ENCODE data around the gene DNAJB12. TPM values are rescaled to one million over a fixed set of nuclear protein-coding genes. Genes with fewer than 3 reads are reported as not detected.

Gene DNAJB12
- polyA plus RNA-seq, 1 donor (not counting 4 experiments of a cell fraction or from before 2014, with no cell fraction given): 12.0 TPM

DNA sequence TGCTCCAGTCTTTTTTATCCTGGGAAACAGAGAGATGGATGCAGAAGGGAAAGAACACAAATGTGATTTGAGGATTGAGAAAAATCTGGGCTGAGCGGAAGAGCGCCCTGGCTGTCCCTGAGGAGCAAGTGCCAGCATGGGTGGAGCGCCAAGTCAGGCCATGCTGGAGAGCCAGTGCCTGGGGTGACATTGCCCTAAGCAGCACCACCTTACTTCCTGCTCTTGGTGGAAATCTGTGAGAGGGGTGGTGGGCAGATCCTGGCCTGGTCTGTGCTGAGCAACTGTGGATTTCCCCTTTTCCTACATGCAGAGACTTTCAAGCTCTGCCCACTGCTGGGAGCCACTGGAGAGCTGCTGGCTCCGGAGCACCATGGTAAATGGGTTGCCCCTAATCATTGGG lies 44.1 kb downstream of the DNAJB12 start:
- H3K27ac ChIP-seq (ENCODE audit: control insufficient read depth, insufficient read depth, low read length): peak overlapping the region; percentile 51

DNA sequence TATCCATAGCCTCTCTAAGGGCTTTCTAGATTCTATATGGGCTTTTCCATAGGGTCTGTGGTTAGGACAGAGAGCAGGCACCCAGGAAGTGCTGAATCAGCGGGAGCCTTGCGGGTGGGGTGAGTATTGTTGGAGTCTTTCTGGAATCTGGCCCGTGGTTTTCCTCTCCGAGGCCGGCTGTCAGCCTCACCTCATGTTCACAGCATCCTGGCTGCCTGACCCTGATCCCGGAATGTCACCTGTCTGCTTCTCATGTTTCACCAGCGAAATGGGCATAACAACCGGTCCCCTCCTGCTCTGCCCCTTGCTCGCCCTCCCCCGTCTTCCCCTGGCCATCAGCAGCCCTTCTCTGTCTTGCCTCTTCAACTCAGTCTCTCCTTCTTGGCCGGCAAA lies 44.5 kb downstream of the DNAJB12 start:
- H3K27ac ChIP-seq (ENCODE audit: control insufficient read depth, insufficient read depth, low read length): peak overlapping the region; percentile 51
- no peaks in the 10 kb centered on the region for H3K79me2 ChIP-seq (ENCODE audit: control insufficient read depth, insufficient read depth, low read length)
- H3K9me3 ChIP-seq (ENCODE audit: control insufficient read depth, low read depth, low read length): no peaks in the 10 kb centered on the region
- H3K9ac ChIP-seq (ENCODE audit: control insufficient read depth, extremely low read depth, insufficient read depth, low read length): peak overlapping the region; percentile 42
- H4K20me1 ChIP-seq (ENCODE audit: control insufficient read depth, extremely low read depth, insufficient read depth, low read length): no peaks in the 10 kb centered on the region
- H3K4me1 ChIP-seq (ENCODE audit: control insufficient read depth, extremely low read depth, insufficient read depth, low read length): peaks cover 47% of the 10 kb centered on the region
- DNase-seq (ENCODE audit: low read depth, low spot score) (no peak), FAIRE-seq (peak; percentile 43)
- H3K27me3 ChIP-seq (ENCODE audit: control insufficient read depth, extremely low read depth, insufficient read depth, low read length): no peaks in the 10 kb centered on the region
- TF ChIP-seq EZH2 (IDR thresholded peaks at IDR 0.05; ENCODE audit: low read length): no peak
- TF ChIP-seq, protein P1, sequence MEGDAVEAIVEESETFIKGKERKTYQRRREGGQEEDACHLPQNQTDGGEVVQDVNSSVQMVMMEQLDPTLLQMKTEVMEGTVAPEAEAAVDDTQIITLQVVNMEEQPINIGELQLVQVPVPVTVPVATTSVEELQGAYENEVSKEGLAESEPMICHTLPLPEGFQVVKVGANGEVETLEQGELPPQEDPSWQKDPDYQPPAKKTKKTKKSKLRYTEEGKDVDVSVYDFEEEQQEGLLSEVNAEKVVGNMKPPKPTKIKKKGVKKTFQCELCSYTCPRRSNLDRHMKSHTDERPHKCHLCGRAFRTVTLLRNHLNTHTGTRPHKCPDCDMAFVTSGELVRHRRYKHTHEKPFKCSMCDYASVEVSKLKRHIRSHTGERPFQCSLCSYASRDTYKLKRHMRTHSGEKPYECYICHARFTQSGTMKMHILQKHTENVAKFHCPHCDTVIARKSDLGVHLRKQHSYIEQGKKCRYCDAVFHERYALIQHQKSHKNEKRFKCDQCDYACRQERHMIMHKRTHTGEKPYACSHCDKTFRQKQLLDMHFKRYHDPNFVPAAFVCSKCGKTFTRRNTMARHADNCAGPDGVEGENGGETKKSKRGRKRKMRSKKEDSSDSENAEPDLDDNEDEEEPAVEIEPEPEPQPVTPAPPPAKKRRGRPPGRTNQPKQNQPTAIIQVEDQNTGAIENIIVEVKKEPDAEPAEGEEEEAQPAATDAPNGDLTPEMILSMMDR (optimal IDR thresholded peaks at IDR 0.05 in 1 of 3, IDR thresholded peaks at IDR 0.05 in 1 of 3, conservative IDR thresholded peaks at IDR 0.05 in 1 of 3; ENCODE audit: extremely low read depth in 1 of 3, insufficient read depth in 2 of 3, low read length in 3 of 3): no peak
- dilution Hi-C loops (cut with MboI; ENCODE audit: extremely low pct_ligation_motif_present, low sequenced_read_pairs): no loop called here
- H3K36me3 ChIP-seq (ENCODE audit: control insufficient read depth in 2 of 2, extremely low read depth in 1 of 2, insufficient read depth in 2 of 2, low read length in 2 of 2): no peaks in the 10 kb centered on the region
- no peak overlapping the region for H2AFZ ChIP-seq (ENCODE audit: control insufficient read depth, low read length)
- peak overlapping the region; percentile 31 for H3K4me2 ChIP-seq (ENCODE audit: control insufficient read depth, extremely low read depth, insufficient read depth, low read depth, low read length)
- H3K9me1 ChIP-seq (ENCODE audit: control insufficient read depth, extremely low read depth, insufficient read depth, low read length): no peaks in the 10 kb centered on the region
- no peak overlapping the region for H3K4me3 ChIP-seq (ENCODE audit: control insufficient read depth in 2 of 3, extremely low read depth in 1 of 3, insufficient read depth in 2 of 3, low read depth in 1 of 3, low read length in 3 of 3)

More for the DNA sequence above, 44.1 kb downstream of the DNAJB12 start:
- DNase-seq (ENCODE audit: low read depth, low spot score): no peak
- Histone ChIP-seq H2AFZ (ENCODE audit: control insufficient read depth, low read length) (no peak overlapping the region), H3K4me2 (ENCODE audit: control insufficient read depth, extremely low read depth, insufficient read depth, low read depth, low read length) (peak overlapping the region; percentile 31), H4K20me1 (ENCODE audit: control insufficient read depth, extremely low read depth, insufficient read depth, low read length) (no peaks in the 10 kb centered on the region), H3K79me2 (ENCODE audit: control insufficient read depth, insufficient read depth, low read length) (no peaks in the 10 kb centered on the region), H3K4me1 (ENCODE audit: control insufficient read depth, extremely low read depth, insufficient read depth, low read length) (peaks cover 47% of the 10 kb centered on the region), H3K9me3 (ENCODE audit: control insufficient read depth, low read depth, low read length) (no peaks in the 10 kb centered on the region), H3K36me3 (ENCODE audit: control insufficient read depth in 2 of 2, extremely low read depth in 1 of 2, insufficient read depth in 2 of 2, low read length in 2 of 2) (no peaks in the 10 kb centered on the region), H3K9me1 (ENCODE audit: control insufficient read depth, extremely low read depth, insufficient read depth, low read length) (no peaks in the 10 kb centered on the region), H3K4me3 (ENCODE audit: control insufficient read depth in 2 of 3, extremely low read depth in 1 of 3, insufficient read depth in 2 of 3, low read depth in 1 of 3, low read length in 3 of 3) (no peak overlapping the region), H3K9ac (ENCODE audit: control insufficient read depth, extremely low read depth, insufficient read depth, low read length) (peak overlapping the region; percentile 42), H3K27me3 (ENCODE audit: control insufficient read depth, extremely low read depth, insufficient read depth, low read length) (no peaks in the 10 kb centered on the region)
- no peak for FAIRE-seq
- no peak for TF ChIP-seq EZH2 (IDR thresholded peaks at IDR 0.05; ENCODE audit: low read length)
- TF ChIP-seq, protein P1 (optimal IDR thresholded peaks at IDR 0.05 in 1 of 3, IDR thresholded peaks at IDR 0.05 in 1 of 3, conservative IDR thresholded peaks at IDR 0.05 in 1 of 3; ENCODE audit: extremely low read depth in 1 of 3, insufficient read depth in 2 of 3, low read length in 3 of 3): no peak
- dilution Hi-C loops (cut with MboI; ENCODE audit: extremely low pct_ligation_motif_present, low sequenced_read_pairs): no loop called here

All from keratinocyte (primary cell).